Ovary (tissue), 3 donors: ENCODE data around the gene NCAN.

Experiments
- EP300 ChIP-seq: sonication (generic); formaldehyde crosslinking; IDR thresholded peaks from one replicate; pipeline ENCODE4 v1.6.1; 2017; ENCODE audit warnings: antibody characterized with exemption
- POLR2A ChIP-seq: fragments of 450-650 bp; IDR thresholded peaks from one replicate; pipeline ENCODE4 v1.6.1; 2017; ENCODE audit warnings: antibody characterized with exemption, mild to moderate bottlenecking, moderate library complexity
- TF ChIP-seq, protein P1 (sequence below), 3 donors: fragments of 450-650 bp in 2 of 3; fragments of 200-600 bp in 1 of 3; IDR thresholded peaks; one replicate each; pipeline versions ENCODE4 v1.5.1 to v1.8.0; 2016 to 2022; ENCODE audit warnings: antibody characterized with exemption in 3 of 3, mild to moderate bottlenecking in 1 of 3
- donor health status: DM: no; HTN: no; CAD: no.

DNA sequence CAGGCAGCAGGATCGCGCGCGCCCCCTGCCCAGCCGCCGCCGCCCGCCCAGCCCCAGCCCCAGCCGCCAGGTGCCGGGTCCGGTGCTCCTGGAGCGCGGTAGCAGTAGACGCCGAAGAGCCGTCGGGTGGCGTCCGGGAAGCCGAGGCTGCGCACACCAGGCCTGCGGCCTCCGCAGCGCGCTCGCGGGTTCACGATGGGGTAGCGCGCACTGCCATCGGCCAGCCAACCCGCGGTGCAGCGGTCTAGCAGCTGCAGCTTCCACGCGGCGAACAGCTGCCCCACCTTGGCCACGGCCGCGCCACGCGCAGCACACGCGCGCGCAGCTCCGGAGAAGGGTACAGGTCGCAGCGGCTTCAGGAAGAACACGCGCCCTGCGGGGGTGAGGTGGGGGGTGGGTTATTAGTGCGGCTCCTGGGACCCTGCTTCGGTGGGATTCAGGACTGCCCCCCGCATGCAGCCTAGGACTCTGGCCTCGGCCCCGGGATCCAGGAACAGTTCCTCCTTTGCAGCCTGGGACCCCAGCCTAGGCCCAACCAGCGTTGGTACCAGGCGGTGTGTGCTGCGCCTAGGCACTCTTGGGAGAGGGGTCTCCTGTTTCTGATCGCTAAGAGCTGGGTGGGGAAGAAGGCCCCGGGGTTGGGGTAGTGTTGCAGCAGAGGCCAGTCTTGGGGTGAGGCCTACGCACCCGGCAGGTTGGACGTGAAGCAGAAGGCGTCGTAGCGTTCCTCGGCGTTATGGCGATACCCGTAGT, 46.3 kb downstream of the NCAN start:
- TF ChIP-seq EP300 (no peak), POLR2A (no peak)
- TF ChIP-seq, protein P1, sequence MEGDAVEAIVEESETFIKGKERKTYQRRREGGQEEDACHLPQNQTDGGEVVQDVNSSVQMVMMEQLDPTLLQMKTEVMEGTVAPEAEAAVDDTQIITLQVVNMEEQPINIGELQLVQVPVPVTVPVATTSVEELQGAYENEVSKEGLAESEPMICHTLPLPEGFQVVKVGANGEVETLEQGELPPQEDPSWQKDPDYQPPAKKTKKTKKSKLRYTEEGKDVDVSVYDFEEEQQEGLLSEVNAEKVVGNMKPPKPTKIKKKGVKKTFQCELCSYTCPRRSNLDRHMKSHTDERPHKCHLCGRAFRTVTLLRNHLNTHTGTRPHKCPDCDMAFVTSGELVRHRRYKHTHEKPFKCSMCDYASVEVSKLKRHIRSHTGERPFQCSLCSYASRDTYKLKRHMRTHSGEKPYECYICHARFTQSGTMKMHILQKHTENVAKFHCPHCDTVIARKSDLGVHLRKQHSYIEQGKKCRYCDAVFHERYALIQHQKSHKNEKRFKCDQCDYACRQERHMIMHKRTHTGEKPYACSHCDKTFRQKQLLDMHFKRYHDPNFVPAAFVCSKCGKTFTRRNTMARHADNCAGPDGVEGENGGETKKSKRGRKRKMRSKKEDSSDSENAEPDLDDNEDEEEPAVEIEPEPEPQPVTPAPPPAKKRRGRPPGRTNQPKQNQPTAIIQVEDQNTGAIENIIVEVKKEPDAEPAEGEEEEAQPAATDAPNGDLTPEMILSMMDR (IDR thresholded peaks at IDR 0.05): no peak
